Measurements from ENCODE around the gene MPHOSPH6.
A peak's percentile ranks its signal among the peaks of the same experiment; 100 is the strongest.
"Not testable (repeated sequence)": the region's sequence is repeated elsewhere in the genome, so short reads cannot be mapped to it uniquely, and the experiment has no call there.

Gene MPHOSPH6

GRCh38 chr16:82169861-82170845, at the start of gene MPHOSPH6:
TSS of gene MPHOSPH6 (minus strand) at chr16:82170224. CDS start at chr16:82170175, 49 bp downstream.
- DNase-seq: peak; percentile 91

GRCh38 chr16:82219298-82219697, 49.3 kb upstream of the MPHOSPH6 start:
- no peak for DNase-seq

GRCh38 chr16:82209314-82209713, 39.3 kb upstream of the MPHOSPH6 start:
- not testable (repeated sequence) for DNase-seq

GRCh38 chr16:82203198-82203597, 33.2 kb upstream of the MPHOSPH6 start:
- DNase-seq: no peak

GRCh38 chr16:82201926-82202325, 31.9 kb upstream of the MPHOSPH6 start:
- no peak for DNase-seq

GRCh38 chr16:82201351-82201750, 31.3 kb upstream of the MPHOSPH6 start:
- DNase-seq: no peak

- no peak for DNase-seq
These were observed 29.2 kb upstream of the MPHOSPH6 start for GRCh38 chr16:82199209-82199608.

GRCh38 chr16:82197540-82198240, 27.7 kb upstream of the MPHOSPH6 start:
- no peak for DNase-seq

GRCh38 chr16:82195917-82196494, 26.0 kb upstream of the MPHOSPH6 start:
- DNase-seq: no peak

GRCh38 chr16:82194086-82194485, 24.1 kb upstream of the MPHOSPH6 start:
- no peak for DNase-seq

- DNase-seq: peak; percentile 47
These were observed 22.6 kb upstream of the MPHOSPH6 start for GRCh38 chr16:82192665-82193064.

GRCh38 chr16:82190386-82190785, 20.4 kb upstream of the MPHOSPH6 start:
- DNase-seq: no peak

GRCh38 chr16:82187829-82188228, 17.8 kb upstream of the MPHOSPH6 start:
- DNase-seq: no peak

GRCh38 chr16:82185012-82185411, 15.0 kb upstream of the MPHOSPH6 start:
- DNase-seq: no peak

GRCh38 chr16:82184213-82184612, 14.2 kb upstream of the MPHOSPH6 start:
- DNase-seq: no peak

- DNase-seq: no peak
These were observed 13.0 kb upstream of the MPHOSPH6 start for GRCh38 chr16:82183004-82183397.

GRCh38 chr16:82182266-82183003, 12.4 kb upstream of the MPHOSPH6 start:
- DNase-seq: no peak

GRCh38 chr16:82181461-82182185, 11.6 kb upstream of the MPHOSPH6 start:
- DNase-seq: no peak

GRCh38 chr16:82178352-82178751, 8.3 kb upstream of the MPHOSPH6 start:
- no peak for DNase-seq

- DNase-seq: no peak
These were observed 7.5 kb upstream of the MPHOSPH6 start for GRCh38 chr16:82177555-82177954.

- DNase-seq: no peak
These were observed 6.2 kb upstream of the MPHOSPH6 start for GRCh38 chr16:82176204-82176603.

- no peak for DNase-seq
These were observed 5.6 kb upstream of the MPHOSPH6 start for GRCh38 chr16:82175627-82176026.

Measured in stimulated activated CD8-positive, alpha-beta memory T cell treated with anti-CD3 and anti-CD28 coated beads, Interleukin-4, amount 100 ng/mL, for 48 hours (primary cell).